Vagina (tissue), 2 donors: ENCODE data around the gene VRK1. TPM values are rescaled to one million over a fixed set of nuclear protein-coding genes. Genes with fewer than 3 reads are reported as not detected.

ENCODE experiments used
- DNase-seq, 2 donors: peaks; one replicate each; pipeline ENCODE4 v3.0.0-alpha.2; 2017; ENCODE audit errors: extremely low spot score in 2 of 2
- H3K27ac ChIP-seq: fragments of 200-600 bp; sonication (generic); one replicate; pipeline ENCODE4 v1.5.1; 2019
- H3K27me3 ChIP-seq: fragments of 200-600 bp; sonication (generic); one replicate; pipeline ENCODE4 v1.5.1; 2019
- H3K36me3 ChIP-seq, 2 donors: fragments of 200-600 bp; sonication (generic); one replicate each; pipeline ENCODE4 v1.5.1; 2017 to 2019
- H3K4me1 ChIP-seq: fragments of 200-600 bp; sonication (generic); one replicate; pipeline ENCODE4 v1.5.1; 2019
- H3K4me3 ChIP-seq, 2 donors: fragments of 200-600 bp; sonication (generic); 1 replicate in 1 of 2; 2 replicates in 1 of 2; pipeline ENCODE4 v1.5.1; 2016 to 2019
- H3K9me3 ChIP-seq: fragments of 200-600 bp; sonication (generic); one replicate; pipeline ENCODE4 v1.5.1; 2019
- CTCF ChIP-seq, 3 experiments: fragments of 450-650 bp in 2 of 3; fragments of 200-600 bp in 1 of 3; sonication (generic) in 1 of 3; IDR thresholded peaks; one replicate each; pipeline ENCODE4 v1.5.1; 2017 to 2019; ENCODE audit warnings: antibody characterized with exemption in 3 of 3, mild to moderate bottlenecking in 2 of 3, moderate library complexity in 2 of 3
- POLR2A ChIP-seq, 2 donors: fragments of 450-650 bp; IDR thresholded peaks; one replicate each; pipeline ENCODE4 v1.6.1; 2017; ENCODE audit warnings: antibody characterized with exemption in 2 of 2, mild to moderate bottlenecking in 2 of 2, moderate library complexity in 2 of 2
- POLR2AphosphoS5 ChIP-seq, 2 donors: sonication (generic); formaldehyde crosslinking; IDR thresholded peaks; one replicate each; pipeline ENCODE4 v1.9.0; 2017; ENCODE audit warnings: antibody characterized with exemption in 2 of 2, mild to moderate bottlenecking in 2 of 2, low read depth in 1 of 2; ENCODE audit not compliant: insufficient read depth in 1 of 2
- intact Hi-C: fragments of 100-400 bp; cut with DNase I; formaldehyde crosslinking; loops from one replicate; pipeline ENCODE4 v1.15.1; 2023
- total RNA-seq: library from RNA; depleted of rRNA; stranded (reverse); fragments of >200 nt; gene quantifications from one replicate; pipeline ENCODE4 v1.2.3, GENCODE V29; 2016

Gene VRK1
- total RNA-seq, 1 donor from 2014 or later, result 10.1 TPM

GRCh38 chr14:96849733-96850132 is 52.6 kb downstream of the VRK1 start:
- H3K27me3 ChIP-seq, result no peaks in the 10 kb centered on the region
- no peaks in the 10 kb centered on the region for H3K9me3 ChIP-seq
- intact Hi-C loops, result no loop called here
- no peak overlapping the region for H3K4me3 ChIP-seq
- H3K36me3 ChIP-seq, result no peaks in the 10 kb centered on the region
- no peaks in the 10 kb centered on the region for H3K4me1 ChIP-seq
- H3K27ac ChIP-seq, result no peak overlapping the region
- no peak for TF ChIP-seq CTCF (IDR thresholded peaks at IDR 0.05)
- TF ChIP-seq POLR2A (IDR thresholded peaks at IDR 0.05), result no peak
- no peak for TF ChIP-seq POLR2AphosphoS5 (IDR thresholded peaks at IDR 0.05; ENCODE audit: insufficient read depth in 1 of 2, low read depth in 1 of 2)
- no peak for DNase-seq

- DNase-seq, result no peak
- no peak for TF ChIP-seq POLR2AphosphoS5 (IDR thresholded peaks at IDR 0.05; ENCODE audit: insufficient read depth in 1 of 2, low read depth in 1 of 2)
- no peak for TF ChIP-seq POLR2A (IDR thresholded peaks at IDR 0.05)
- TF ChIP-seq CTCF (IDR thresholded peaks at IDR 0.05), result no peak
- H3K36me3 ChIP-seq, result peaks cover 0 to 4% of the 10 kb centered on the region in 2 donors
- H3K27me3 ChIP-seq, result no peaks in the 10 kb centered on the region
- intact Hi-C loops, result no loop called here
- H3K4me1 ChIP-seq, result no peaks in the 10 kb centered on the region
- H3K9me3 ChIP-seq, result no peaks in the 10 kb centered on the region
- H3K4me3 ChIP-seq, result no peak overlapping the region
- no peak overlapping the region for H3K27ac ChIP-seq
Measured at GRCh38 chr14:96851694-96852381, 54.7 kb downstream of the VRK1 start.

GRCh38 chr14:96852823-96853422 is 55.7 kb downstream of the VRK1 start:
- no peak overlapping the region for H3K4me3 ChIP-seq
- H3K27me3 ChIP-seq, result no peaks in the 10 kb centered on the region
- no peaks in the 10 kb centered on the region for H3K4me1 ChIP-seq
- intact Hi-C loops, result no loop called here
- H3K36me3 ChIP-seq, result peaks cover 0 to 4% of the 10 kb centered on the region in 2 donors
- DNase-seq, result no peak
- H3K9me3 ChIP-seq, result no peaks in the 10 kb centered on the region
- no peak overlapping the region for H3K27ac ChIP-seq
- TF ChIP-seq POLR2AphosphoS5 (IDR thresholded peaks at IDR 0.05; ENCODE audit: insufficient read depth in 1 of 2, low read depth in 1 of 2), result no peak
- peak in 1 of 3 experiments; percentile 7 for TF ChIP-seq CTCF (IDR thresholded peaks at IDR 0.05)

GRCh38 chr14:96858643-96859042 is 61.5 kb downstream of the VRK1 start:
- DNase-seq, result no peak
- Histone ChIP-seq H3K27ac (no peak overlapping the region), H3K4me1 (no peaks in the 10 kb centered on the region), H3K36me3 (peaks cover 0 to 4% of the 10 kb centered on the region in 2 donors), H3K4me3 (no peak overlapping the region), H3K27me3 (no peaks in the 10 kb centered on the region), H3K9me3 (no peaks in the 10 kb centered on the region)
- intact Hi-C loops, result no loop called here
- TF ChIP-seq POLR2AphosphoS5 (IDR thresholded peaks at IDR 0.05; ENCODE audit: insufficient read depth in 1 of 2, low read depth in 1 of 2) (no peak), CTCF (IDR thresholded peaks at IDR 0.05) (no peak), POLR2A (IDR thresholded peaks at IDR 0.05) (no peak)
